ENCODE data around the gene BMP4. TPM values are rescaled to one million over a fixed set of nuclear protein-coding genes. Genes with fewer than 3 reads are reported as not detected.

BMP4 gene
- total and polyA plus RNA-seq, 2 experiments from 2014 or later, result 2.5 to 3.9 TPM

- H3K9me2 ChIP-seq (ENCODE audit: insufficient read depth), result no peaks in the 10 kb centered on the region
- H3K27me3 Mint-ChIP-seq (ENCODE audit: insufficient read depth, low read depth, poor library complexity), result no peaks in the 10 kb centered on the region
- peaks cover 6% of the 10 kb centered on the region; the same call in 1 of the 2 replicates for H3K4me1 ChIP-seq (ENCODE audit: insufficient read depth)
- no peaks in the 10 kb centered on the region; the same call in 1 of the 2 replicates for H4K20me1 ChIP-seq (replicated peaks; ENCODE audit: insufficient read depth)
- H3K4me3 ChIP-seq, result no peak overlapping the region
- no peak for TF ChIP-seq CREB1 (CRISPR knock-in tag; IDR thresholded peaks at IDR 0.05; ENCODE audit: low read depth)
- peak; percentile 63 to 73 for TF ChIP-seq CTCF (conservative IDR thresholded peaks at IDR 0.05; ENCODE audit: low read depth in 2 of 2)
- TF ChIP-seq NANOG (IDR thresholded peaks at IDR 0.05; ENCODE audit: borderline replicate concordance), result no peak
- peaks cover 3% of the 10 kb centered on the region; the same call in 1 of the 3 replicates for H3K36me3 Mint-ChIP-seq (ENCODE audit: low read depth)
- H3K27ac Mint-ChIP-seq, result no peak overlapping the region
- peak; percentile 81 for ATAC-seq
- H3K27me3 ChIP-seq (ENCODE audit: insufficient read depth), result no peaks in the 10 kb centered on the region
- no peak overlapping the region for H3K4me3 Mint-ChIP-seq
- H3K4me2 ChIP-seq, result no peak overlapping the region
- peak; percentile 55 for DNase-seq (ENCODE audit: low spot score)
- H2AFZ ChIP-seq, result no peak overlapping the region
- H3K9me3 Mint-ChIP-seq, result peaks cover 4% of the 10 kb centered on the region; the same call in 2 of the 3 replicates
- no peak overlapping the region for H3K27ac ChIP-seq (ENCODE audit: low read depth)
- no peaks in the 10 kb centered on the region for H3F3A ChIP-seq (replicated peaks; ENCODE audit: low read depth)
- no peaks in the 10 kb centered on the region for H3K79me2 ChIP-seq (replicated peaks; ENCODE audit: insufficient read depth)
- H3K36me3 ChIP-seq (ENCODE audit: insufficient read depth), result no peaks in the 10 kb centered on the region
- peaks cover 11% of the 10 kb centered on the region for H3K4me1 Mint-ChIP-seq
These were observed 44.7 kb upstream of the BMP4 start for GRCh38 chr14:54001189-54001878.

GRCh38 chr14:54000341-54000811, 43.8 kb upstream of the BMP4 start:
- no peak overlapping the region for H3K27ac ChIP-seq (ENCODE audit: low read depth)
- Mint-ChIP-seq H3K9me3 (no peaks in the 10 kb centered on the region; the same call in 2 of the 3 replicates), H3K27ac (no peak overlapping the region), H3K4me3 (no peak overlapping the region), H3K4me1 (peaks cover 8% of the 10 kb centered on the region), H3K36me3 (ENCODE audit: low read depth) (no peaks in the 10 kb centered on the region), H3K27me3 (ENCODE audit: insufficient read depth, low read depth, poor library complexity) (no peaks in the 10 kb centered on the region)
- no peak for TF ChIP-seq EZH2phosphoT487 (IDR thresholded peaks at IDR 0.05; ENCODE audit: unreplicated experiment)
- TF ChIP-seq STAT1 (IDR thresholded peaks at IDR 0.05; ENCODE audit: unreplicated experiment), result no peak
- no peak for TF ChIP-seq CREB1 (CRISPR knock-in tag; IDR thresholded peaks at IDR 0.05; ENCODE audit: low read depth)
- TF ChIP-seq JUNB (IDR thresholded peaks at IDR 0.05; ENCODE audit: unreplicated experiment), result no peak
- H3K79me2 ChIP-seq (replicated peaks; ENCODE audit: insufficient read depth), result no peaks in the 10 kb centered on the region
- no peaks in the 10 kb centered on the region for H3K36me3 ChIP-seq (ENCODE audit: insufficient read depth)
- H2AFZ ChIP-seq, result 0 out of 2 replicates have a peak overlapping the region, but pooled peaks have one; percentile 56
- DNase-seq (ENCODE audit: low spot score) (no peak), ATAC-seq (no peak)
- no peak overlapping the region for H3K4me2 ChIP-seq
- no peak overlapping the region for H3K4me3 ChIP-seq
- no peaks in the 10 kb centered on the region; the same call in 1 of the 2 replicates for H4K20me1 ChIP-seq (replicated peaks; ENCODE audit: insufficient read depth)
- peaks cover 6% of the 10 kb centered on the region; the same call in 1 of the 2 replicates for H3K4me1 ChIP-seq (ENCODE audit: insufficient read depth)
- H3K9me2 ChIP-seq (ENCODE audit: insufficient read depth), result no peaks in the 10 kb centered on the region
- H3F3A ChIP-seq (replicated peaks; ENCODE audit: low read depth), result no peaks in the 10 kb centered on the region
- no peaks in the 10 kb centered on the region for H3K27me3 ChIP-seq (ENCODE audit: insufficient read depth)

- Histone ChIP-seq H3K27ac (ENCODE audit: low read depth) (no peak overlapping the region), H3K9me2 (ENCODE audit: insufficient read depth) (no peaks in the 10 kb centered on the region), H3K4me3 (no peak overlapping the region), H3K79me2 (replicated peaks; ENCODE audit: insufficient read depth) (no peaks in the 10 kb centered on the region), H3F3A (replicated peaks; ENCODE audit: low read depth) (no peaks in the 10 kb centered on the region), H3K27me3 (ENCODE audit: insufficient read depth) (no peaks in the 10 kb centered on the region), H3K4me1 (ENCODE audit: insufficient read depth) (peaks cover 6% of the 10 kb centered on the region; the same call in 1 of the 2 replicates), H3K36me3 (ENCODE audit: insufficient read depth) (no peaks in the 10 kb centered on the region), H3K4me2 (no peak overlapping the region), H2AFZ (peak overlapping the region; percentile 54; the same call in 1 of the 2 replicates), H4K20me1 (replicated peaks; ENCODE audit: insufficient read depth) (no peaks in the 10 kb centered on the region; the same call in 1 of the 2 replicates)
- ATAC-seq (peak; percentile 41; the same call in 2 of the 3 replicates), DNase-seq (ENCODE audit: low spot score) (no peak)
- no peak overlapping the region for H3K4me3 Mint-ChIP-seq
- no peaks in the 10 kb centered on the region for H3K27me3 Mint-ChIP-seq (ENCODE audit: insufficient read depth, low read depth, poor library complexity)
- no peaks in the 10 kb centered on the region for H3K36me3 Mint-ChIP-seq (ENCODE audit: low read depth)
- H3K9me3 Mint-ChIP-seq, result no peaks in the 10 kb centered on the region
- H3K4me1 Mint-ChIP-seq, result peaks cover 11% of the 10 kb centered on the region
- no peak overlapping the region for H3K27ac Mint-ChIP-seq
- no peak for TF ChIP-seq REST (IDR thresholded peaks at IDR 0.05; ENCODE audit: unreplicated experiment)
- no peak for TF ChIP-seq CTCF (conservative IDR thresholded peaks at IDR 0.05; ENCODE audit: low read depth in 2 of 2)
- TF ChIP-seq ZNF114 (CRISPR knock-in tag; IDR thresholded peaks at IDR 0.05), result no peak
- TF ChIP-seq EZH2phosphoT487 (IDR thresholded peaks at IDR 0.05; ENCODE audit: unreplicated experiment), result no peak
- TF ChIP-seq STAT1 (IDR thresholded peaks at IDR 0.05; ENCODE audit: unreplicated experiment), result no peak
These were observed 42.5 kb upstream of the BMP4 start for GRCh38 chr14:53999061-53999488.
